Caki2 (cell line): ENCODE measurements around the gene TTC6. TPM values are rescaled to one million over a fixed set of nuclear protein-coding genes. Genes with fewer than 3 reads are reported as not detected.

Experiments
- DNase-seq: peaks from one replicate; pipeline ENCODE4 v3.0.0-alpha.2; 2015; ENCODE audit warnings: low read depth
- in situ Hi-C: cut with HindIII; loops from 2 replicates; pipeline ENCODE4 v1.10.0; 2016; ENCODE audit warnings: low sequenced_read_pairs, low pct_unique_long_range_greater_than_20kb, mixed read lengths
- total RNA-seq: library from RNA; depleted of rRNA; stranded (reverse); fragments of >200 nt; shearing (Covaris generic); gene quantifications from 2 replicates; pipeline ENCODE4 v1.2.3, GENCODE V29; 2014; ENCODE audit warnings: low replicate concordance

Gene TTC6
- total RNA-seq, 1 experiment from 2014 or later = not detected

GRCh38 chr14:37583358-37584210 is 11.8 kb upstream of the TTC6 start:
- in situ Hi-C loops = no loop called here
- no peak for DNase-seq

- DNase-seq = no peak
- in situ Hi-C loops = no loop called here
Measured at GRCh38 chr14:37584211-37585100, 11.0 kb upstream of the TTC6 start.

GRCh38 chr14:37585101-37585511 is 10.3 kb upstream of the TTC6 start:
- in situ Hi-C loops = no loop called here
- DNase-seq = no peak

DNA sequence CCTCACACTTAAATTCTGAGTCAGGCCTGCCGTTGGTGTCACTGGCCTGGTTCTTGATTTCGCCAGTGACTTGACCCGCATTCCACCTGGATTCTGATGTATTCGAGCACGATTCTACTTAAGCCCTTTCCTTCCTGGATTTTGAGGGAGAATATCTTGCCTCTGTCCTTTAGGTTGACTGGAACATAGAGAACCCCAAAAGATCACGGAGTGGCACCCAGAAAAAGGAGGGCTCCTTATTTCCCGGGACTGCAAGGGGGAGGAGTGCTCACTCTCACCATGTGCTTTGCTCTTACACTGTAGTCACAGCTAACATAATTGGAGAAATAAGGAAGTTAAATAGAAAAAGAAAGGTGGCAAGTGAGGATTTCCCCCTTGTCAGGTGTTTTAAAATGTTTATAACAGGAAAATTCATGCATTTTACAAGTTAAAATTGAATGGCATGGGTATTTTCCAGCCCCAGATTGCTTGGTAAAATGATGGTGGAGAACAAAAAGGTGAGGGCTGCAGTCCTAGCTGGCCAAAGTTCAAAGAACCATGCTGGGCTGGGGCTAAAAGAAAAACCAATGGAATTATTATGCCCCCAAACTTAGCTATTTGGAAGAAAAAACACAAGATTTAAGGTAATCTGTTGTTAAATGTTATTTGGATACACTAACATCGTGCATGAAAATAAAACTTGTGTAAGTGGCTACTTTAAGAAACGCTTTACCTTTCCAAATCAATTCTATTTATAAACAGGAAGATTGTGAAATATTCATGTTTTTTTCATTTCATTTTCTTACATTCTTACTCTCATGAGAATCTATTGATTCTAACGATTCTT is 9.2 kb upstream of the TTC6 start:
- DNase-seq = no peak
- in situ Hi-C loops = no loop called here

GRCh38 chr14:37586797-37587130 is 8.7 kb upstream of the TTC6 start:
- in situ Hi-C loops = no loop called here
- no peak for DNase-seq

DNA sequence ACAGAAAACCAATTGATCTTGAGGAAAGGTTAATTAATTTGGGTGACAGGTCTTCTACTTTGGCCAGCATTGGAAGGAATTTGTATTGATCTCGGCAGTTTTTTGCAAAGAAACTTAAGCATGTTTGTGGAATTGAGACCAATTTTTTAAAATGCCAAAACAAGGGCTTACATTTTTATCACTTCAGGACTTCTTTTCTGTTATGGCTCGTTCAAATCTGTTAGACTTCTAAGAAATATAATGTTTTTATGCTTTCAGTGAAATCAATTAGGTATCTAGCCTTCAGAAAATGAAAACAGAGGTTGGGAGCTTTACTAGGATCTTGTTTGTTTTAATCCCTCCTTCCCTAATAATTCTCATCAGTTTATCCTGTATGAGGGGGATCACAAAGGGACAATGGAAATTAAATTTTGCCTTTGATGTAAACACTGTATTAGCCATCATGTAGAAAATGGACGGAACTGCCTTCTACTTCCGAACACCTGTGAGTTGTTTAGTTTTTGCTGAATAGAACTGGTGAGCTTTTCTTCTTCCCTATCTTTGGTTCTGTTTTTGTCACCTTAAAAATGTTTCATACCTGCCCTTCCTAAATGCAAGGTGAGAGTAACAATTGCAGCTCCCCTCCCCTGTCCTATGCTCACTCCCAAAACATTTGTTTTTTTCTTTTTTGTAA is 8.2 kb upstream of the TTC6 start:
- in situ Hi-C loops = no loop called here

DNA sequence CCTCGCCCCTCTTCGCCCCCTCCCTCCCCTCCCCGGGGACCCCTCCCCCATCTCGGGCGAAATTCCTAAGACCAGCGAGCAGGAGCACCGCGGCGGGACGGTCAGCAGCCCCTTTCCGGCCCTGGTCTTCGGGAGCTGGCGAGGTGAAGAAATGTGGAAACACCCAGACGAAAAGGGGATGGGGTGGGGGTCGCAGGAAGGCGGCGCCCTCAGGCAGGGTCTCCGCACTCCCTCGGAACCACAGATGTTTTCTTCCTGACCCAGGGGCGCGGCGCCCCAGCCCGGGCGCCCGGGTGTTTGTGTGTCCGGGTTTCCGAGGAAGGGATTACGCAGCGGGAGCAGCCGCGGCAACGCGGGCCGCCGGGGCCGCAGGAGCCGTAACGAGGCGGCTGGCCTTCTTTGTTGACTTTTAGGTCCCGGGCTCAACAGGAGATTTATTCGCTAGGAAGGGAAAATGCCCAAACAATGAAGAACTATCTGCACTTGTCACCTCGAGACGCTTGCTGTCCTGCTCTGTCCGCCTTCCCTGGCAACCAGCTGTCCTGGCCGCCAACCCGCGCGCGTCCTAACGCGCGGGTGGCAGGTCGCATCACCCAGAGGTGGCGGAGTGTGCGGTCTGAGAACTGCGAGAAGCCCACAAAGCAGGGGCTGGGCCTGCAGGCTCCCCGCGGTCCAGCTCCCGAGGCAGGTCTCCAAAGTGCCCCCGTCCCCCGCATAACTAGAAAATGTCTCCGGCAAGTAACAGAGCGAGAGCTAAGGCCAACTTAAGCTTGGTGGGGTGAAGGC is 7.4 kb upstream of the TTC6 start:
- in situ Hi-C loops = no loop called here

More for the DNA sequence above, 8.2 kb upstream of the TTC6 start:
- DNase-seq = no peak

GRCh38 chr14:37588667-37588955 is 6.8 kb upstream of the TTC6 start:
- no peak for DNase-seq
- in situ Hi-C loops = no loop called here

More for the DNA sequence above, 7.4 kb upstream of the TTC6 start:
- DNase-seq = no peak

GRCh38 chr14:37588956-37589714 is 6.3 kb upstream of the TTC6 start:
- in situ Hi-C loops = no loop called here
- no peak for DNase-seq

DNA sequence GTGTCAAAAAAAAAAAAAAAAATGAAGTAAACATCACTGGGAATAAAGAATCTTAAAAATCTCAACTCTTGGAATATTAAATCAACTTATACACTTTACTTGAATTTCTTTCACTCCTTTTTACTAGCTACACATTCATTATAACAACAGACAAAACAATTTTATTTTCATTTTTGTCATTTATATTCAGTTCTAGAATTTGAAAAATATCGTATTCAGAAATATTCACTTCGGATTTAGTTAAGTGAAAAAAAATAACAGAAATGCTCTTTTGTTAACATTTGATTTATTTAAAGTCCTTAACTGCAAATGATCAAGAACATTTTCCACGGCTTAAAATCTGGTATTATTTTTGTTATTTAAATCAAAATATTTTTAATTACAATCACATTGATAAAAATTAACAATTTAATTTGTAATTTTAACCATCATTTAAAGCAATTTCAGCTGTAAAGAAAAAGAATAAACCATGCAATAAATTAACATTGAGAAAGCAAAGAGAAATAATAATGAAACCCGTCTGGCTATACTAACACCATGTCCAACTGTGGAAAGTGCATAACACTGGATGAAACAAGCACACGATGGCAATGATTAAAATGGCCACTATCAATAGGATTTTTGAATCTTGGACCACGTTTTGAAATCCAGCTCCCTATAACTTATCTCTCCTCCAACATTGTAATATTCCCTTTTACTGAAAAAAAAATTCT is 5.6 kb upstream of the TTC6 start:
- in situ Hi-C loops = no loop called here
- DNase-seq = no peak

DNA sequence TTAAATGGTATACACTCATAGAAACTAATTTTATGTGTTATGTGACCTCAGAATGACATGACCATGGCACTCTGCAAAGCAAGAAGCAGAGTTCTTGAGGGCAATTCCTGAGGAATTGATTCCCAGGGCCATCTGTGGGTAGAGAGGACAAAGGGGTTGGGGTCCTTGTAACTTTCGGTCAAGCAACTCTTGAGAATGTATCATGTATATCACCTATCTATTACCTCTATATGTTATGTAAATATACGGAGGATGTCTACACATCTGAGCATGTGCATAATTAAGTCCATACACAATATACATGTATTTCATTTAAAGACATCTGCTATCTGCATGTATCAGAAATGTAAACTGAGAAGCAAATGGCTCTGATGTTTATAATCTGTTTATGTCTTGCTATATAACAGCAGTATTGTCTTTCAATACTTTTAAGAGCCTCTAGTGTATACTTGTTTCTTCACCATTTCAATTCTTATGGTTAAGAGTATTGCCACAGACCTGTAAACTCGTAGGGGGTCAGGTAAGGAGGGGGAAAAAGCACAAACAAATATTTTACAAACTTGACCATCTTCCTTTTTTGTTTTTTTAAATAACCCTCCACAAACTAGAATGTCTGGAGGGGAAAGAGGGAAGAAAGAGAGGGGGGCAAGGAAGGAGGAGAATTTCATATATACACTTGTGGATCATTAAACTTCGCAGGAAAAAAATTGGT is 4.8 kb upstream of the TTC6 start:
- DNase-seq = no peak
- in situ Hi-C loops = no loop called here

- in situ Hi-C loops = no loop called here
- no peak for DNase-seq
Measured at GRCh38 chr14:37591311-37591940, 4.0 kb upstream of the TTC6 start.

DNA sequence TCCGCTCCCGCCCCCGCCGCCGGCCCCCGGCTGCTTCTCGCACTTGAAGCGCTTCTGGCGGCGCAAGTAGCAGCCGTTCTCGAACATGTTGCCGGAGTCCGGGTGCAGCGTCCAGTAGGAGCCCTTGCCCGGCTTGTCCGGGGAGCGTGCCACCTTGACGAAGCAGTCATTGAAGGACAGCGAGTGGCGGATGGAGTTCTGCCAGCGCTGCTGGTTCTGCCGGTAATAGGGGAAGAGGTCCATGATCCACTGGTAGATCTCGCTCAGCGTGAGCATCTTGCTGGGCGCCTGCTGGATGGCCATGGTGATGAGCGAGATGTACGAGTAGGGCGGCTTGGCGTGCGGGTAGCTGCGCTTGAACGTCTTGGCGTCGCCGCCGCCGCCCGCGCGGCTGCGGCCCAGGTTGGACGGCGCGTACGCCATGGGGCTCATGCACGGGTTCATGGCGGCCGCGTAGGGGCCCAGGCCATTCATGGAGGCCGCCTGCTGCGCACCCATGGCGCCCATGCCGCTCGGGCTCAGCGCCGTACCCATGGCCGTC is 3.4 kb upstream of the TTC6 start:
- in situ Hi-C loops = no loop called here
- no peak for DNase-seq

DNA sequence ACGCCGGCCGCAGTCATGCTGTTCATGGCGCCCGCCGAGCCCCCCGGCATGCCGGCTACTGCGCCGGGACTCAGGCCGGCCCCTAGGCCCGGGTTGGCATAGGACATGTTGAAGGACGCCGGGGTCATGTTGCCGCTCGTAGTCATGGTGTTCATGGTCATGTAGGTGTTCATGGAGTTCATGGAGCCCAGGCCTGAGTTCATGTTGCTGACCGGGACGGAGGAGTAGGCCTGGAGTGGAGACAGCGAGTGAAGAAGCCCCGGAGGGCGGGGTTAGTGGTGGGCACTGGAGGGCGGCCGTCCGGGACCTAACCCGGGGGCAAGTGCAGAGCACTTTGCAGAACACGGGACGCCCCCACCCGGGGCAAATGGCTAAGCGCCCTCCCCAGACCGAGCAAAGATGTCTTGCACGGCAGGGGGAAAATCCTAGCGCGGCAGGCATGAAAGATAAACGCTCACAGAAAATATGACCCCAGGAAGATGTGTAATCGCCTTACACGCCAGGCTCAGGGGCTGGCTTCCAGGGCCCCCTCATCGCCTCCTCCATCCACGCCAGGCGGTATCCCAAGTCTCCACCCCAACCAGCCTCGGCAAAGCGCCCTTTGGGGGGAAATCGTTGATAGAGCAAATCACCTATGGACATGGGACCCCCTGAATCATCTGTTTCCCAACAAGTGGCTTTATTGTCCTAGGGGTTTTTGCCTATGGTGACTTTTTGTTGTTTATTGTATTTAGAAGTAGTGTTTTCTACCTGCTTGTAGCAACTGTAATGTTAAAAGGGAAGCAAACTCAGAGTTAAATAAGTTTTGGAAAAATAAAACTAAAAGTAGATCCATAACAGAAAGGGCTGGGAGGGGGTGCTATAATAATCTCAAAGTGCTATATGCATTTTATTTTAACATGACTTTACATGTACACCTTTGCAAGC is 2.7 kb upstream of the TTC6 start:
- in situ Hi-C loops = no loop called here

More for the DNA sequence above, 2.7 kb upstream of the TTC6 start:
- DNase-seq = no peak
